AG04450 (cell line): Measurements from ENCODE around the gene TSPAN31. TPM values are rescaled to one million over a fixed set of nuclear protein-coding genes. Genes with fewer than 3 reads are reported as not detected.

Experiments used
- CTCF ChIA-PET: fragments of 300-600, 350-600 bp; formaldehyde crosslinking; extraction: SDS; loops from one replicate; lab custom pipeline; 2022; ENCODE audit warnings: antibody characterized with exemption, inconsistent platforms; lab: Charles Lee
- POLR2A ChIA-PET: fragments of 350-600 bp; formaldehyde crosslinking; extraction: SDS; loops from one replicate; lab custom pipeline; 2021; ENCODE audit warnings: antibody characterized with exemption, inconsistent platforms; lab: Yijun Ruan, JAX
- DNase-seq: peaks from one replicate; pipeline ENCODE4 v3.0.0-alpha.2; 2011; ENCODE audit warnings: low read depth, low spot score
- H3K27ac ChIP-seq: one replicate; pipeline ENCODE4 v1.5.1; 2012; ENCODE audit warnings: low read depth, low read length, control low read depth
- H3K27me3 ChIP-seq: one replicate; pipeline ENCODE4 v1.6.0; 2012; ENCODE audit warnings: low read length; ENCODE audit not compliant: control insufficient read depth, insufficient read depth
- H3K4me3 ChIP-seq: 2 replicates; pipeline ENCODE4 v1.5.1; 2011; ENCODE audit warnings: mild to moderate bottlenecking, low read depth, low read length, control low read depth
- H3K9me3 ChIP-seq: 2 replicates; pipeline ENCODE4 v1.5.1; 2012; ENCODE audit warnings: low read length; ENCODE audit not compliant: control insufficient read depth, insufficient read depth
- CTCF ChIP-seq: IDR thresholded peaks from 2 replicates; pipeline ENCODE4 v1.5.1; 2011; ENCODE audit warnings: low read depth, low read length, control low read depth, inconsistent platforms
- polyA plus RNA-seq: library from polyadenylated mRNA; depleted of rRNA; stranded (reverse); fragments of >200 nt; gene quantifications from 2 replicates; pipeline ENCODE4 v1.2.3, GENCODE V29; 2011

Gene TSPAN31
- polyA plus RNA-seq, 1 experiment: 45.9 TPM

- CTCF ChIA-PET: no interaction called here
- POLR2A ChIA-PET: no interaction called here
- peaks cover 40% of the 10 kb centered on the region for H3K27me3 ChIP-seq
Observed at GRCh38 chr12:57762463-57762862, 17.6 kb downstream of the TSPAN31 start.

GRCh38 chr12:57763881-57764661, 19.2 kb downstream of the TSPAN31 start:
- no peak overlapping the region for H3K4me3 ChIP-seq
- POLR2A ChIA-PET: interaction anchor here (0.8 kb wide), 1 partner anchor 12 kb away, joined by 4 read pairs; the partner anchor contains the start of gene CDK4
- no peak overlapping the region for H3K27ac ChIP-seq
- peaks cover 40% of the 10 kb centered on the region for H3K27me3 ChIP-seq
- H3K9me3 ChIP-seq: no peaks in the 10 kb centered on the region; the same call in 1 of the 2 replicates
- TF ChIP-seq CTCF: no peak
- CTCF ChIA-PET: interaction anchor here (4.3 kb wide), 1 partner anchor 7 kb away, joined by 24 read pairs; no protein-coding TSS in a partner anchor
- no peak for DNase-seq

More at GRCh38 chr12:57762463-57762862, 17.6 kb downstream of the TSPAN31 start:
- Histone ChIP-seq H3K9me3 (no peaks in the 10 kb centered on the region; the same call in 1 of the 2 replicates), H3K4me3 (no peak overlapping the region), H3K27ac (no peak overlapping the region)
- DNase-seq: no peak
- no peak for TF ChIP-seq CTCF

GRCh38 chr12:57764662-57765002, 19.8 kb downstream of the TSPAN31 start:
- Histone ChIP-seq H3K27ac (no peak overlapping the region), H3K4me3 (peak overlapping the region; percentile 29; the same call in 1 of the 2 replicates), H3K27me3 (peaks cover 40% of the 10 kb centered on the region), H3K9me3 (no peaks in the 10 kb centered on the region; the same call in 1 of the 2 replicates)
- ChIA-PET POLR2A (interaction anchor here (0.8 kb wide), 1 partner anchor 13 kb away, joined by 4 read pairs; the partner anchor contains the start of gene CDK4), CTCF (interaction anchor here (1.0 to 4.3 kb wide), 2 partner anchors 8 to 18 kb away, joined by 3 to 24 read pairs; partner anchors contain the start of gene TSFM)
- TF ChIP-seq CTCF: no peak
- DNase-seq: no peak

GRCh38 chr12:57765003-57765697, 20.3 kb downstream of the TSPAN31 start:
- peak overlapping the region; percentile 29 for H3K4me3 ChIP-seq
- ChIA-PET POLR2A (interaction anchor here (0.8 kb wide), 1 partner anchor 13 kb away, joined by 4 read pairs; the partner anchor contains the start of gene CDK4), CTCF (interaction anchor here (1.0 to 4.3 kb wide), 2 partner anchors 8 to 18 kb away, joined by 3 to 24 read pairs; partner anchors contain the start of gene TSFM)
- peaks cover 40% of the 10 kb centered on the region for H3K27me3 ChIP-seq
- no peak overlapping the region for H3K27ac ChIP-seq
- H3K9me3 ChIP-seq: no peaks in the 10 kb centered on the region; the same call in 1 of the 2 replicates
- TF ChIP-seq CTCF: peak; percentile 44
- DNase-seq: no peak
